ENCODE measurements around the gene IGSF22.
"Not testable (repeated sequence)": the region's sequence is repeated elsewhere in the genome, so short reads cannot be mapped to it uniquely, and the experiment has no call there.

IGSF22 gene

DNA sequence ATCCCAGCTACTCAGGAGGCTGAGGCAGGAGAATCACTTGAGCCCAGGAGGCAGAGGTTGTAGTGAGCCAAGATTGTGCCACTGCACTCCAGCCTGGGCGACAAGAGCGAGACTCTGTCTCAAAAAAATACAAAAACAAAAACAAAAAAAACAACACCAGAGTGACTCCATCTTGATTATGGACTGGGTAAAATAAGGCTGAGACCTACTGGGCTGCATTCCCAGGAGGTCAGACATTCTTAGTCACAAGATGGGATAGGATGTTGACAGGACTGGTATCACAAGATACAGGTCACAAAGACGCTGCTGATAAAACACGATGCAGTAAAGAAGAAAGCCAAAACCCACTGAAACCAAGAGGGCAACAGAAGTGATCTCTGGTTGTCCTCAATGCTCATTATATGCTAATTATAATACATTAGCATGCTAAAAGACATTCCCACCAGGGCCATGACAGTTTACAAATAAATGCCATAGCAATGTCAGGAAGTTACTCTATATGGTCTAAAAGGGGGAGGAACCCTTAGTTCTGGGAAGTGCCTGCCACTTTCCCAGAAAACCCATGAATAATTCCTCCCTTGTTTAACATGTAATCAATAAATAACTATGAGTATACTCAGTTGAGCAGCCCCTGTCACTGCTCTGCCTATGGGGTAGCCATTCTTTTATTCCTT, 34.4 kb downstream of the IGSF22 start:
- not testable (repeated sequence) for DNase-seq

DNA sequence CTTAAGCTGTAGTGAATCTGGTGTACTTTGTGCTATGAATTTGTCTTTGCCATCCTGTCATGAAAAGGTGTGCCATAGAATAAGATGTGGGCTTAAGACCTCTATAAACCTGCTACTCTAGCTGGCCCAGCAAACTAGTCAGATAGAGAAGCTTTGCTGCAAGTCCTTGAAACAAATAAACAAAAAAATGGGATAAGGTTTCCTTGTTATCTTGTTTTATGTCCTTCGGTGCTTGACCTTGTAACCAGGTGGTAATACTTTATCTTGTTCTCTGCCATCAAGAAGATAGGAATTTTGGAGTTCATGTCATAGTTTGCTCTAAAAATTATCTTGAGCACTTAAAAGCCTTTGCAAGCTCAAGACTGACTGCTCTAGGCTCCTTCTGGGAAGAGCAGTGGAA, 41.7 kb downstream of the IGSF22 start:
- no peak for DNase-seq

DNA sequence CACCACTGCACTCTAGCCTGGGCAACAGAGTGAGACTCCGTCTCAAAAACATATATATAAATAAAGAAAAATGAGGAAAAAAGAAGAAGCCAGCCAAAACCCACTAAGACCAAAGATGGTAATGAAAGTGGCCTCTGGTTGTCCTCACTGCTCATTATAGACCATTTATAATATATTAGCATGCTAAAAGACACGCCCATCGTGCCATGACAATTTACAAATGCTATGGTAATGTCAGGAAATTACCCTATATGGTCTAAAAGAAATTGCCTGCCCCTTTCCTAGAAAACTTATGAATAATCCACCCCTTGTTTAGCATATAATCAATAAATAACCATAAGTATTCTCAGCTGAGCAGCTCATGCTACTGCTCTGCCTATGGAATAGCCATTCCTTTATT, 43.5 kb downstream of the IGSF22 start:
- no peak for DNase-seq

DNA sequence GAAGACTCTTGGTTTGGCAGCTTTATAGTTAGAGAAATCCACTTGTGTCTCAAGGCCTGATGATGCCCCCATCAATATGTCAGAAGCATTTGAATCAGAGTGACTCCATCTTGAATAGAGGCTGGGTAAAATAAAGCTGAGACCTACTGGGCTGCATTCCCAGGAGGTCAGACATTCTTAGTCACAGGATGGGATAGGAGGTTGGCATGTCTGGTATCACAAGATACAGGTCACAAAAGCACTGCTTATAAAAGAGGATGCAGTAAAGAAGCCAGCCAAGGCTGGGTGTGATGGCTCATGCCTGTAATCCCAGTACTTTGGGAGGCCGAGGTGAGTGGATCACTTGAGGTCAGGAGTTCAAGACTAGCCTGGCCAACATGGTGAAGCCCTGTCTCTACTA, 44.0 kb downstream of the IGSF22 start:
- not testable (repeated sequence) for DNase-seq

DNA sequence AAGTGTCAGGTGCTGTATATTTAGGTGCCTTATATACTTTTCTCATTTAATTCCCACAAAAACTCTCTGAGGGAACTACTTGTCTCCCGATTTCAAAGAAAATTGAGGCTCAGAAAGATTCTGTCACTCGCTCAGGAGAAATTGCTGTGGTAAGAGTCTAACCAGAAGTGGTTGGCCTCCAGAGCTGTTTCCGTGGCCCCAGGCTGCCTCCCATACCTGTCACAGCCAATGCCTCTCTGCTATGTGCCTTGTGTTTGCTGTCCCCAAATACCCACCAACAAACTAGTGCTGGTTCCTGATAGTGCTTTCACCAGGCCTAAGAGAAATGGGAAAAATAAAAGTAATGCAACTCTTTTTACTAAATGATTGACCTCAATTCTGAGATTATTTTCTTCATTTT, 48.4 kb downstream of the IGSF22 start:
- DNase-seq: no peak

DNA sequence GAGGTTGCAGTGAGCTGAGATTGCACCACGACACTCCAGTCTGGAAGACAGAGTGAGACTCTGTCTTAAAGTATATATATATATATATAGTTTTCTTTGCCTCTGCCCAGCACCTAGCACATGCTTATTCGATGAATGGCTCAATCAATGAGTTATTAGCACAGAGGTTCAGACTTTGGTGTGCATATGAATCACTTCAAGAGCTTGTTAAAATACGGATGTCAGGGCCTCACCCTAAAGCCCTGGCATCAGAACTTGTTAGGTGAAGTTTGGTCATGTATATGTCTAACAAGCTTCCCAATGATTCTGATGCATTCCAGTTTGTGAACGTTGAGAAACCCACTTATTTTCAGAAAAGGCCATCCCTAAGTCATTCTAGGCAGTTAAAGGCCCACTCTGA, 49.2 kb downstream of the IGSF22 start:
- no peak for DNase-seq

DNA sequence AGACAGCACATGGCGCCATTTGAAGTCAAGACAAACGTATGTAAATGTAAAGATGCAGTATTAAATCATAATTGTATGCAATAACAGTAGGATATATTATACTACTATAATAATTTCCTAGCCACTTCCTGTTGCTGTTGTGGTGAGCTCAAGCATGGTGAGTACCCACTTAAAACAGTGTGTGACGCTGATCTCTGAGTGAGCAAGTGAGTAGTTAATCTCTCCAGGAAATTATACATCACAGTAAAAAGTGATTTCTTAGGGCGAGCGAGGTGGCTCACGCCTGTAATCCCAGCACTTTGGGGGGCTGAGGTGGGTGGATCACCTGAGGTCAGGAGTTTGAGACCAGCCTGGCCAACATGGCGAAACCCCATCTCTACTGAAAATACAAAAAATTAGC, 53.8 kb downstream of the IGSF22 start:
- not testable (repeated sequence) for DNase-seq

DNA sequence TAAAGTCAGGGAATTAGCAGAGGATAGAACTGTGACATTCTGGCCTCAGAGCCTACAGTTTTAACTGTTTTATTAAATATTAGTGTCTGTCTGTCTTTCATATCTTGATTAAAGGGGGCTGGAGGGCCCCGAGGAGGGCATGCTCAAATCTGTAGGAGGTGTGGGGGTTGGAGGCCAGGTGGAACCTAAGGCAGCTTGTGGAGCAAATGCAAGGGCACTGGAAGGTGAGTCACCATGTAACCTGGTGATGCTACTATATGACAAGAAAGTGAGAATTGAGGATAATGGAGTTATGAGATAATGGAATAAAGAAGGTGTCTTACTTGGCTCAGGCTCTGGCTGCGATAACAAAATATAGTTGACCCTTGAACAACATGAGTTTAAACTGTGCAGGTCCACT, 54.7 kb downstream of the IGSF22 start:
- no peak for DNase-seq

DNA sequence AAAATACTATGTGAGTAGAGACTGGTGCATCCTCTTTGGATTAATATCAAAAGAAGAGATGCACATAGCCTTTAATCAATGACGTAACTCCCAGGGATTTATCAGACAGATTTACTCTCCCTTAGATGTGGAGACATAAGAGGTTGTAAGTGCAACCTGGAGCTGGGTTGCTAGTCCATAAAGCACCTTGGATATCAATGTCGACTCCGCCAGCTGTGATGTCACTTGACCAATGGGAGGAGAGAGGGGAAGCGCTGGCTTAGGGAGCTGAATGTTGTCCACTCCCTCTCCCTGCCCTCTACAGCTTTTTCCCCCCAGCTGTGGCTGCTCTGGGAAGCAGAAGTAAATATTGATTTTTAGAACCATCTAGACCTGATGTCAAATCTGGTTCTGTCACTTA, 56.3 kb downstream of the IGSF22 start:
- no peak for DNase-seq

DNA sequence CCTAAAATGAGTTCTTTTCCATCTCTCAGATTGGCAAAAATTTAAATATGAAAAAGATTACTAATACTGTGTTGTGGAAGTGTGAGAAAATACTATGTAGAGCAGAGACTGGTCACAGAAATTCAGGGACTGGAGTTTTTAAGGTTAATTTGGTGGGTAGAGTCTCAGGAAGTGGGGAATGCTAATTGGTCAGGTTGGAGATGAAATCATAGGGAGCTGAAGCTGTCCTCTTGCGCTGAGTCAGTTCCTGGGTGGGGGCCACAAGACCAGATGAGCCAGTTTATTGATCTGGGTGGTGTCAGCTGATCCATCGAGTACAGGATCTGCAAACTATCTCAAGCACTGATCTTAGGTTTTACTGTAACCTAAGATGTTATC, 56.8 kb downstream of the IGSF22 start:
- DNase-seq: no peak

DNA sequence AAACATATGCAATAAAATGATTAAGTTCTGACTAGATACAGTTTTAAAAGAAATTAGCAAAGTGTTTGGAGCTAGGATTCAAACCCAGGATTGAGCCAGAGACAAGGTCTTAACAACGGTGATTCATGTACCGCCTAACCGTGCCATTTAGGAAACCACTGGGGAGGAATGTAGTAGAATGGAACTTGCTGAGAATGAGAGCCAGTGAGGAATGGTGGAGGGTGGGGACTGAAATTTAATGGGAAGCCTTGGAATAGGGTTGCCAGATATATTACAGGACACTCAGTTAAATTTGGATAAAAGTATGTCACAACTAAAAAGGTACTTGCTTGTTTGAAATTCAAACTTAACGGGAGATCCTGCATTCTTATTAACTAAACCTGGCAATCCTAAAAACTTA, 57.9 kb downstream of the IGSF22 start:
- DNase-seq: no peak

DNA sequence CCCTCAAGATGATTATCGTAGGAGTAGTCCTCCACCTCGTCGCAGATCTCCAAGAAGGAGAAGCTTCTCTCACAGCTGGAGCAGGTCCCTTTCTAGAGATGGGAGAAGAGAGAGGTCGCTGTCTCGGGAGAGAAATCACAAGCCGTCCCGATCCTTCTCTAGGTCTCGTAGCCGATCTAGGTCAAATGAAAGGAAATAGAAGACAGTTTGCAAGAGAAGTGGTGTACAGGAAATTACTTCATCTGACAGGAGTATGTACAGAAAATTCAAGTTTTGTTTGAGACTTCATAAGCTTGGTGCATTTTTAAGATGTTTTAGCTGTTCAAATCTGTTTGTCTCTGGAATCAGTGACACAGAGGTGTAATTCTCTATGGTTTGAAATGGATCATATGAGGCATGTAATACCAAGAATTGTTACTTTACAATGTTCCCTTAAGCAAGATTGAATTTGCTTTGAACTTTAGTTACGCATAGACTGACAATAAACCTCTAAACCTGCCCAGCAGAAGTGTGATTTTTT, 60.6 kb downstream of the IGSF22 start:
- not testable (repeated sequence) for DNase-seq

DNA sequence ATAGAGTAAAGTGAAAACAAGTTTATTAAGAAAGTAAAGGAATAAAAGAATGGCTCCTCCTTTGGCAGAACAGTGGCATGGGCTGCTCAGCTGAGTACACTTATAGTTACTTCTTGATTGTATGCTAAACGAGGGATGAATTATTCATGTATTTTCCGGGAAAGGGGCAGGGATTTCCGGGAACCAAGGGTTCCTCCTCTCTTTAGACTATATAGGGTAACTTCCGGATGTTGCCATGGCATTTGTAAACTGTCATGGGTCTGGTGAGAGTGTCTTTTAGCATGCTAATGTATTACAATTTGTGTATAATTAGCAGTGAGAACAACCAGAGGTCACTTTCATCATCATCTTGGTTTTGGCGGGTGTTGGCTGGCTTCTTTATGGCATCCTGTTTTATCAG, 68.3 kb downstream of the IGSF22 start:
- no peak for DNase-seq

Measured in right kidney (tissue), 1 donor.